Mesodermal cell (in vitro differentiated cells): Measurements from ENCODE around the gene SNX25.
"Not testable (repeated sequence)": the region's sequence is repeated elsewhere in the genome, so short reads cannot be mapped to it uniquely, and the experiment has no call there.

Experiments
- H3K27ac ChIP-seq: 2 replicates; pipeline ENCODE4 v1.7.0; 2013; ENCODE audit warnings: mild to moderate bottlenecking, low read depth, low read length, moderate library complexity; ENCODE audit not compliant: severe bottlenecking
- H3K36me3 ChIP-seq: 2 replicates; pipeline ENCODE4 v1.7.1; 2013; ENCODE audit warnings: mild to moderate bottlenecking, low read length, moderate library complexity; ENCODE audit not compliant: control insufficient read depth, insufficient read depth
- H3K4me1 ChIP-seq: one replicate; pipeline ENCODE4 v1.7.1; 2013; ENCODE audit warnings: mild to moderate bottlenecking, low read length; ENCODE audit not compliant: insufficient read depth, control insufficient read depth, poor library complexity, severe bottlenecking
- H3K4me3 ChIP-seq: 2 replicates; pipeline ENCODE4 v1.7.0; 2013; ENCODE audit warnings: low read length, control low read depth, mild to moderate bottlenecking; ENCODE audit not compliant: insufficient read depth, poor library complexity, severe bottlenecking; ENCODE audit errors: extremely low read depth
- H3K9me3 ChIP-seq: 2 replicates; pipeline ENCODE4 v1.7.1; 2013; ENCODE audit warnings: mild to moderate bottlenecking, low read length, moderate library complexity; ENCODE audit not compliant: control insufficient read depth
- WGBS, 2 experiments: methylation state at CpG; one replicate each; pipeline ENCODE4 v1.1.5; 2013; ENCODE audit warnings: missing lambda C conversion rate in 2 of 2; ENCODE audit not compliant: insufficient coverage in 2 of 2; 5-methylcytosine and 5-hydroxymethylcytosine counted together

The SNX25 gene

GRCh38 chr4:185305979-185306442 is 96.6 kb downstream of the SNX25 start:
- WGBS, 2 experiments, result 54 to 67% methylated on average over 4 to 5 of the region's 7 CpGs
- peaks cover 9% of the 10 kb centered on the region for H3K4me1 ChIP-seq
- peak overlapping the region; percentile 58 for H3K27ac ChIP-seq
- peaks cover 7% of the 10 kb centered on the region for H3K36me3 ChIP-seq
- H3K9me3 ChIP-seq, result no peaks in the 10 kb centered on the region
- no peak overlapping the region for H3K4me3 ChIP-seq

- WGBS, 2 experiments, result 69 to 80% methylated on average over 4 of the region's 5 CpGs
- Histone ChIP-seq H3K4me1 (peaks cover 9% of the 10 kb centered on the region), H3K36me3 (peaks cover 14% of the 10 kb centered on the region), H3K9me3 (no peaks in the 10 kb centered on the region), H3K4me3 (no peak overlapping the region), H3K27ac (no peak overlapping the region)
Measured at GRCh38 chr4:185307136-185307950, 97.9 kb downstream of the SNX25 start.

- Histone ChIP-seq H3K4me1 (peaks cover 9% of the 10 kb centered on the region), H3K9me3 (no peaks in the 10 kb centered on the region), H3K27ac (no peak overlapping the region), H3K36me3 (peaks cover 22% of the 10 kb centered on the region), H3K4me3 (no peak overlapping the region)
- WGBS, 2 experiments, result 93 to 94% methylated on average over 2 to 3 of the region's 4 CpGs
Measured at GRCh38 chr4:185309770-185310169, 100.4 kb downstream of the SNX25 start.

- WGBS, 2 experiments, result 96 to 97% methylated on average over 3 to 5 of the region's 5 CpGs
- H3K9me3 ChIP-seq, result no peaks in the 10 kb centered on the region
- no peaks in the 10 kb centered on the region for H3K4me1 ChIP-seq
- no peak overlapping the region for H3K27ac ChIP-seq
- H3K36me3 ChIP-seq, result peaks cover 25% of the 10 kb centered on the region
- no peak overlapping the region for H3K4me3 ChIP-seq
Measured at GRCh38 chr4:185311113-185311888, 101.9 kb downstream of the SNX25 start.

- Histone ChIP-seq H3K4me3 (no peak overlapping the region), H3K9me3 (no peaks in the 10 kb centered on the region), H3K36me3 (peaks cover 31% of the 10 kb centered on the region), H3K4me1 (no peaks in the 10 kb centered on the region), H3K27ac (no peak overlapping the region)
- 87 to 95% methylated on average over 4 to 5 of the region's 5 CpGs for WGBS, 2 experiments
Measured at GRCh38 chr4:185312699-185313098, 103.3 kb downstream of the SNX25 start.

GRCh38 chr4:185317462-185317861 is 108.1 kb downstream of the SNX25 start:
- WGBS, 2 experiments, result 93% methylated on average over 2 of the region's 3 CpGs; no CpG with 5 or more reads in 1 of the 2 experiments
- H3K9me3 ChIP-seq, H3K4me3 ChIP-seq, H3K4me1 ChIP-seq, H3K27ac ChIP-seq: not testable (repeated sequence)
- peaks cover 35% of the 10 kb centered on the region for H3K36me3 ChIP-seq

- no peak overlapping the region for H3K4me3 ChIP-seq
- H3K9me3 ChIP-seq, result no peaks in the 10 kb centered on the region
- peaks cover 35% of the 10 kb centered on the region for H3K36me3 ChIP-seq
- H3K27ac ChIP-seq, result no peak overlapping the region
- no peaks in the 10 kb centered on the region for H3K4me1 ChIP-seq
- no CpG with 5 or more reads among the region's 1 CpG for WGBS, 2 experiments
Measured at GRCh38 chr4:185317880-185318279, 108.5 kb downstream of the SNX25 start.

GRCh38 chr4:185318679-185319078 is 109.3 kb downstream of the SNX25 start:
- Histone ChIP-seq H3K27ac (no peak overlapping the region), H3K36me3 (peaks cover 35% of the 10 kb centered on the region), H3K9me3 (no peaks in the 10 kb centered on the region), H3K4me1 (no peaks in the 10 kb centered on the region), H3K4me3 (no peak overlapping the region)
- 14% methylated on average over 1 of the region's 2 CpGs; no CpG with 5 or more reads in 1 of the 2 experiments for WGBS, 2 experiments

GRCh38 chr4:185322803-185323202 is 113.4 kb downstream of the SNX25 start:
- Histone ChIP-seq H3K27ac (no peak overlapping the region), H3K4me3 (no peak overlapping the region), H3K36me3 (peaks cover 18% of the 10 kb centered on the region)

GRCh38 chr4:185323606-185324005 is 114.2 kb downstream of the SNX25 start:
- Histone ChIP-seq H3K4me1 (no peaks in the 10 kb centered on the region), H3K36me3 (peaks cover 21% of the 10 kb centered on the region), H3K4me3 (no peak overlapping the region), H3K27ac (no peak overlapping the region), H3K9me3 (peaks cover 6% of the 10 kb centered on the region)
- no CpG with 5 or more reads among the region's 1 CpG for WGBS, 2 experiments

More at GRCh38 chr4:185322803-185323202, 113.4 kb downstream of the SNX25 start:
- H3K9me3 ChIP-seq, result peaks cover 6% of the 10 kb centered on the region
- no peaks in the 10 kb centered on the region for H3K4me1 ChIP-seq
- 100% methylated on average over 1 of the region's 2 CpGs for WGBS, 2 experiments
